K562 (cell line): ENCODE measurements around the gene AGL. TPM values are rescaled to one million over a fixed set of nuclear protein-coding genes. Genes with fewer than 3 reads are reported as not detected.

Experiments
- ATAC-seq: fragments of 200-7000 bp; cut with Tn5 transposase; 3 replicates; pipeline ENCODE4 v1.9.1; 2020; ENCODE audit warnings: moderate library complexity
- BruUV-seq: library from RNA; stranded (reverse); fragments of 400-500 nt; replicated peaks from 2 replicates; lab custom pipeline; 2021; lab: Mats Ljungman, UMichigan
- CTCF ChIA-PET: fragments of 300-600 bp; formaldehyde crosslinking; extraction: SDS; loops from one replicate; lab custom pipeline; 2021; ENCODE audit warnings: low intra/inter-chr PET ratio; lab: Yijun Ruan, JAX
- POLR2A ChIA-PET: fragments of 300-600, 350-650 bp; sonication (Branson Sonifier 250); formaldehyde crosslinking; extraction: SDS; loops from one replicate; lab custom pipeline; 2021; ENCODE audit warnings: antibody characterized with exemption, inconsistent platforms; lab: Yijun Ruan, JAX
- DNase-seq, 4 experiments: peaks; one replicate each; pipeline versions ENCODE4 v3.0.0 to v3.0.0-alpha.2; 2011 to 2018; ENCODE audit warnings: low spot score in 3 of 4, mixed read lengths in 3 of 4; ENCODE audit errors: extremely low read depth in 1 of 4
- FAIRE-seq: peaks from 2 replicates; lab custom pipeline; 2011; peaks lifted over from hg19 to GRCh38; lab: Jason Lieb, UNC
- H2AFZ ChIP-seq: 2 replicates; pipeline ENCODE4 v1.6.0; 2011; ENCODE audit warnings: low read depth, low read length, control low read depth, inconsistent platforms
- H3K27ac ChIP-seq: fragments of 200-600 bp; 3 replicates; pipeline ENCODE4 v1.8.0; 2011; ENCODE audit warnings: low read depth, mild to moderate bottlenecking, control low read depth, inconsistent platforms, low read length, moderate library complexity, mixed read lengths; ENCODE audit errors: extremely low read depth
- H3K27me3 ChIP-seq, 2 experiments: fragments of 300-600 bp in 1 of 2; 2 replicates in 1 of 2; 3 replicates in 1 of 2; pipeline versions ENCODE4 v1.6.0 to v1.8.0; 2011; ENCODE audit warnings: inconsistent platforms in 2 of 2, low read length in 2 of 2, mild to moderate bottlenecking in 1 of 2, mixed read lengths in 1 of 2, moderate library complexity in 1 of 2; ENCODE audit not compliant: control insufficient read depth in 2 of 2, insufficient read depth in 2 of 2
- H3K36me3 ChIP-seq: fragments of 300-600 bp; 3 replicates; pipeline ENCODE4 v1.8.0; 2011; ENCODE audit warnings: mild to moderate bottlenecking, low read length, inconsistent platforms; ENCODE audit not compliant: control insufficient read depth, insufficient read depth
- H3K4me1 ChIP-seq, 2 experiments: fragments of 200-600 bp in 1 of 2; replicated peaks in 1 of 2; 2 replicates in 1 of 2; 3 replicates in 1 of 2; pipeline versions ENCODE4 v1.5.1 to v1.8.0; 2011; ENCODE audit warnings: inconsistent platforms in 2 of 2, low read length in 2 of 2, mild to moderate bottlenecking in 1 of 2, mixed read lengths in 1 of 2, moderate library complexity in 1 of 2; ENCODE audit not compliant: control insufficient read depth in 2 of 2, insufficient read depth in 2 of 2
- H3K4me2 ChIP-seq: 2 replicates; pipeline ENCODE4 v1.6.1; 2011; ENCODE audit warnings: low read length, control low read depth, inconsistent platforms, mixed read lengths; ENCODE audit not compliant: insufficient read depth
- H3K4me3 ChIP-seq: fragments of 200-600 bp; sonication (generic), shearing (Covaris generic); 2 replicates; pipeline ENCODE4 v1.5.1; 2016; ENCODE audit warnings: control low read depth, inconsistent platforms
- H3K79me2 ChIP-seq: fragments of 200-600 bp; 3 replicates; pipeline ENCODE4 v1.8.0; 2011; ENCODE audit warnings: low read length, inconsistent platforms; ENCODE audit not compliant: control insufficient read depth, insufficient read depth
- H3K9ac ChIP-seq, 2 experiments: 2 replicates each; pipeline versions ENCODE4 v1.6.0 to v1.6.1; 2011; ENCODE audit warnings: low read depth in 2 of 2, low read length in 2 of 2, control low read depth in 1 of 2, inconsistent platforms in 1 of 2, mild to moderate bottlenecking in 1 of 2, mixed read lengths in 1 of 2; ENCODE audit not compliant: insufficient read depth in 1 of 2
- H3K9me1 ChIP-seq: one replicate; pipeline ENCODE4 v1.6.0; 2011; ENCODE audit warnings: inconsistent platforms, mild to moderate bottlenecking, low read length, moderate library complexity; ENCODE audit not compliant: control insufficient read depth, insufficient read depth
- H3K9me3 ChIP-seq: replicated peaks from 2 replicates; pipeline ENCODE4 v1.5.1; 2011; ENCODE audit warnings: low read depth, low read length, inconsistent platforms; ENCODE audit not compliant: control insufficient read depth, insufficient read depth
- H4K20me1 ChIP-seq: replicated peaks from 2 replicates; pipeline ENCODE4 v1.6.1; 2011; ENCODE audit warnings: low read length, inconsistent platforms, mixed read lengths; ENCODE audit not compliant: control insufficient read depth, insufficient read depth
- ATF2 ChIP-seq: sonication (generic); formaldehyde crosslinking; IDR thresholded peaks from 2 replicates; pipeline ENCODE4 v1.8.1; 2022; ENCODE audit warnings: missing genetic modification reagents
- ETS2 ChIP-seq: IDR thresholded peaks from 2 replicates; pipeline ENCODE4 v1.6.1; 2016; ENCODE audit warnings: borderline replicate concordance, missing genetic modification characterization, mild to moderate bottlenecking, moderate library complexity, missing compliant biosample characterization; ENCODE audit not compliant: poor library complexity, severe bottlenecking
- FOXJ3 ChIP-seq: sonication (generic); formaldehyde crosslinking; IDR thresholded peaks from 2 replicates; pipeline ENCODE4 v1.4.0; 2020; ENCODE audit warnings: mild to moderate bottlenecking, missing genetic modification reagents
- HINFP ChIP-seq: fragments of 450-650 bp; conservative IDR thresholded peaks from 2 replicates; pipeline ENCODE4 v1.6.1; 2016; ENCODE audit warnings: missing genetic modification characterization, low read depth, mild to moderate bottlenecking, control low read depth, missing compliant biosample characterization
- JUNB ChIP-seq: fragments of 450-650 bp; formaldehyde crosslinking; conservative IDR thresholded peaks from 2 replicates; pipeline ENCODE4 v1.4.0; 2020; ENCODE audit warnings: mild to moderate bottlenecking
- MYBL2 ChIP-seq, 2 experiments: fragments of 450-650 bp in 1 of 2; sonication (generic) in 1 of 2; formaldehyde crosslinking in 1 of 2; IDR thresholded peaks; 2 replicates each; pipeline versions ENCODE4 v1.6.1 to v1.8.1; 2017 to 2022; ENCODE audit warnings: borderline replicate concordance in 1 of 2, inconsistent platforms in 1 of 2, low read depth in 1 of 2, mild to moderate bottlenecking in 1 of 2, missing genetic modification reagents in 1 of 2, moderate library complexity in 1 of 2
- PYGO2 ChIP-seq: fragments of 450-650 bp; IDR thresholded peaks from 2 replicates; pipeline ENCODE4 v1.6.1; 2016; ENCODE audit warnings: mild to moderate bottlenecking, missing genetic modification characterization, moderate library complexity, missing compliant biosample characterization
- ZMIZ1 ChIP-seq, 2 experiments: fragments of 150-350 bp in 1 of 2; IDR thresholded peaks; 2 replicates each; pipeline ENCODE4 v1.6.1; 2012 to 2016; ENCODE audit warnings: low read depth in 2 of 2, low read length in 2 of 2, mild to moderate bottlenecking in 1 of 2, moderate library complexity in 1 of 2
- ZNF174 ChIP-seq: fragments of 250-450 bp; sonication (Bioruptor Pico); IDR thresholded peaks from 2 replicates; pipeline ENCODE4 v1.4.0; 2020; ENCODE audit warnings: mild to moderate bottlenecking
- WGBS: fragments of 100-300 bp; shearing (Covaris generic); methylation state at CpG from one replicate; pipeline ENCODE4 v1.1.6; 2016; ENCODE audit warnings: low coverage, mixed read lengths; ENCODE audit not compliant: insufficient coverage; ENCODE audit errors: missing lambda C conversion rate; 5-methylcytosine and 5-hydroxymethylcytosine counted together
- in situ Hi-C: fragments of 300-500 bp; cut with MboI; formaldehyde crosslinking; loops from 4 replicates; pipeline ENCODE4 v1.15.0; 2018; ENCODE audit warnings: inconsistent platforms, mixed read lengths
- intact Hi-C: fragments of 100-400 bp; cut with micrococcal nuclease; formaldehyde crosslinking; loops from 2 replicates; pipeline ENCODE4 v1.14.2; 2022
- polyA plus RNA-seq, 8 experiments: library from polyadenylated mRNA; depleted of rRNA in 4 of 8; stranded (reverse) in 5 of 8; unstranded in 3 of 8; fragments of >200 nt; fragmentation: Nextera tagmentation in 2 of 8; fragmentation: Illumina TruSeq in 1 of 8; extraction: Ambion mirVana in 2 of 8; extraction: Trizol in 1 of 8; gene quantifications; 2 replicates each; pipeline versions ENCODE4 v1.2.1 to v1.2.3, GENCODE V29; 2011 to 2014; ENCODE audit warnings: inconsistent platforms in 1 of 8, missing spikeins in 1 of 8
- total RNA-seq, 7 experiments: library from RNA; depleted of rRNA in 6 of 7; stranded (reverse); fragments of >200 nt in 6 of 7; fragmentation: Illumina TruSeq in 2 of 7; extraction: Trizol in 2 of 7; gene quantifications; 2 replicates each; pipeline versions ENCODE4 v1.2.1 to v1.2.3, GENCODE V29; 2011 to 2021; ENCODE audit warnings: low replicate concordance in 1 of 7

The AGL gene
- total and polyA plus RNA-seq, 9 of the 15 experiments (the other 6 are each of a cell fraction or from before 2014, with no cell fraction given) = 6.3 to 20.4 (median 12.4) TPM

- Histone ChIP-seq H3K4me2 (no peak overlapping the region), H3K27ac (no peak overlapping the region), H3K9me3 (no peaks in the 10 kb centered on the region), H4K20me1 (no peaks in the 10 kb centered on the region), H3K4me3 (no peak overlapping the region), H3K9me1 (no peaks in the 10 kb centered on the region), H3K4me1 (peaks cover 0 to 8% of the 10 kb centered on the region in 2 experiments; a peak in 2 of 5 replicates), H3K36me3 (no peaks in the 10 kb centered on the region), H3K9ac (no peak overlapping the region), H3K79me2 (no peaks in the 10 kb centered on the region), H3K27me3 (no peaks in the 10 kb centered on the region), H2AFZ (no peak overlapping the region)
- ATAC-seq (no peak), DNase-seq (no peak), FAIRE-seq (peak; percentile 48)
- in situ Hi-C loops = no loop called here
- no peak for TF ChIP-seq ZNF174 (CRISPR knock-in tag)
- TF ChIP-seq ETS2 (tag) = no peak
- TF ChIP-seq ATF2 = no peak
- no peak for TF ChIP-seq JUNB (CRISPR knock-in tag)
- no peak for TF ChIP-seq MYBL2 (IDR thresholded peaks at IDR 0.05; ENCODE audit: low read depth)
- no peak for TF ChIP-seq MYBL2 (CRISPR knock-in tag; IDR thresholded peaks at IDR 0.05; ENCODE audit: borderline replicate concordance)
- no peak for TF ChIP-seq PYGO2 (tag)
- TF ChIP-seq ZMIZ1 (IDR thresholded peaks at IDR 0.05; ENCODE audit: low read depth in 2 of 2, low read length in 2 of 2) = no peak
- TF ChIP-seq FOXJ3 = no peak
- TF ChIP-seq HINFP (tag) = no peak
- CTCF ChIA-PET = no interaction called here
- intact Hi-C loops = no loop called here
- 36% methylated on average over 1 of the region's 1 CpG for WGBS
- no TSS peak for BruUV-seq
- POLR2A ChIA-PET = interaction anchor here (0.6 to 1.2 kb wide), 2 partner anchors 12 to 39 kb away, joined by 3 read pairs; no protein-coding TSS in a partner anchor
These were observed 85.4 kb downstream of the AGL start for GRCh38 chr1:99935534-99935933.
